ENCODE measurements around the gene TEKT3.

The TEKT3 gene

GRCh38 chr17:15341385-15341849 lies at the start of gene TEKT3:
Gene TEKT3, minus strand, starts transcription at chr17:15341597. Its CDS starts 10,012 bp downstream, at chr17:15331585.
- Histone ChIP-seq H3K9me3 (ENCODE audit: control insufficient read depth, insufficient read depth, low read depth, low read length) (0 out of 2 replicates have a peak, but pooled peaks cover 5% of the 10 kb centered on the region), H3K27me3 (ENCODE audit: control insufficient read depth, insufficient read depth, low read length) (peaks cover 27% of the 10 kb centered on the region), H3K4me1 (ENCODE audit: control insufficient read depth, insufficient read depth, low read length) (no peaks in the 10 kb centered on the region), H3K36me3 (ENCODE audit: control insufficient read depth, insufficient read depth, low read length) (no peaks in the 10 kb centered on the region), H3K4me3 (ENCODE audit: low read depth, low read length) (peak within 1 kb of the TSS; percentile 75), H3K9ac (ENCODE audit: low read length) (peak within 1 kb of the TSS; percentile 25), H3K27ac (ENCODE audit: low read depth, low read length) (no peak within 1 kb of the TSS)

- H3K4me3 ChIP-seq (ENCODE audit: low read depth, low read length) = no peak overlapping the region
- no peaks in the 10 kb centered on the region for H3K36me3 ChIP-seq (ENCODE audit: control insufficient read depth, insufficient read depth, low read length)
- no peak overlapping the region for H3K9ac ChIP-seq (ENCODE audit: low read length)
- no peak overlapping the region for H3K27ac ChIP-seq (ENCODE audit: low read depth, low read length)
- peaks cover 7% of the 10 kb centered on the region for H3K4me1 ChIP-seq (ENCODE audit: control insufficient read depth, insufficient read depth, low read length)
- H3K27me3 ChIP-seq (ENCODE audit: control insufficient read depth, insufficient read depth, low read length) = no peaks in the 10 kb centered on the region
- no peaks in the 10 kb centered on the region for H3K9me3 ChIP-seq (ENCODE audit: control insufficient read depth, insufficient read depth, low read depth, low read length)
Observed at GRCh38 chr17:15388356-15389041, 47.1 kb upstream of the TEKT3 start.

GRCh38 chr17:15386083-15386482 lies 44.7 kb upstream of the TEKT3 start:
- Histone ChIP-seq H3K27ac (ENCODE audit: low read depth, low read length) (no peak overlapping the region), H3K4me1 (ENCODE audit: control insufficient read depth, insufficient read depth, low read length) (peaks cover 7% of the 10 kb centered on the region), H3K27me3 (ENCODE audit: control insufficient read depth, insufficient read depth, low read length) (no peaks in the 10 kb centered on the region), H3K9ac (ENCODE audit: low read length) (no peak overlapping the region), H3K36me3 (ENCODE audit: control insufficient read depth, insufficient read depth, low read length) (no peaks in the 10 kb centered on the region), H3K4me3 (ENCODE audit: low read depth, low read length) (no peak overlapping the region), H3K9me3 (ENCODE audit: control insufficient read depth, insufficient read depth, low read depth, low read length) (no peaks in the 10 kb centered on the region)

- Histone ChIP-seq H3K27me3 (ENCODE audit: control insufficient read depth, insufficient read depth, low read length) (no peaks in the 10 kb centered on the region), H3K9me3 (ENCODE audit: control insufficient read depth, insufficient read depth, low read depth, low read length) (no peaks in the 10 kb centered on the region)
Observed at GRCh38 chr17:15385305-15385704, 43.9 kb upstream of the TEKT3 start.

GRCh38 chr17:15384142-15384787 lies 42.9 kb upstream of the TEKT3 start:
- Histone ChIP-seq H3K27ac (ENCODE audit: low read depth, low read length) (no peak overlapping the region), H3K4me3 (ENCODE audit: low read depth, low read length) (peak overlapping the region; percentile 16; the same call in 1 of the 2 replicates), H3K36me3 (ENCODE audit: control insufficient read depth, insufficient read depth, low read length) (no peaks in the 10 kb centered on the region), H3K9me3 (ENCODE audit: control insufficient read depth, insufficient read depth, low read depth, low read length) (no peaks in the 10 kb centered on the region), H3K9ac (ENCODE audit: low read length) (no peak overlapping the region), H3K27me3 (ENCODE audit: control insufficient read depth, insufficient read depth, low read length) (no peaks in the 10 kb centered on the region), H3K4me1 (ENCODE audit: control insufficient read depth, insufficient read depth, low read length) (peaks cover 7% of the 10 kb centered on the region)

More at GRCh38 chr17:15385305-15385704, 43.9 kb upstream of the TEKT3 start:
- no peak overlapping the region for H3K9ac ChIP-seq (ENCODE audit: low read length)
- H3K4me1 ChIP-seq (ENCODE audit: control insufficient read depth, insufficient read depth, low read length) = peaks cover 7% of the 10 kb centered on the region
- H3K36me3 ChIP-seq (ENCODE audit: control insufficient read depth, insufficient read depth, low read length) = no peaks in the 10 kb centered on the region
- no peak overlapping the region for H3K4me3 ChIP-seq (ENCODE audit: low read depth, low read length)
- H3K27ac ChIP-seq (ENCODE audit: low read depth, low read length) = no peak overlapping the region

- H3K4me1 ChIP-seq (ENCODE audit: control insufficient read depth, insufficient read depth, low read length) = peaks cover 7% of the 10 kb centered on the region
- H3K4me3 ChIP-seq (ENCODE audit: low read depth, low read length) = no peak overlapping the region
- no peaks in the 10 kb centered on the region for H3K9me3 ChIP-seq (ENCODE audit: control insufficient read depth, insufficient read depth, low read depth, low read length)
- no peak overlapping the region for H3K9ac ChIP-seq (ENCODE audit: low read length)
- H3K27ac ChIP-seq (ENCODE audit: low read depth, low read length) = no peak overlapping the region
- H3K27me3 ChIP-seq (ENCODE audit: control insufficient read depth, insufficient read depth, low read length) = no peaks in the 10 kb centered on the region
- no peaks in the 10 kb centered on the region for H3K36me3 ChIP-seq (ENCODE audit: control insufficient read depth, insufficient read depth, low read length)
Observed at GRCh38 chr17:15382914-15383313, 41.5 kb upstream of the TEKT3 start.

- no peaks in the 10 kb centered on the region for H3K9me3 ChIP-seq (ENCODE audit: control insufficient read depth, insufficient read depth, low read depth, low read length)
- no peaks in the 10 kb centered on the region for H3K36me3 ChIP-seq (ENCODE audit: control insufficient read depth, insufficient read depth, low read length)
- no peak overlapping the region for H3K9ac ChIP-seq (ENCODE audit: low read length)
- H3K27me3 ChIP-seq (ENCODE audit: control insufficient read depth, insufficient read depth, low read length) = no peaks in the 10 kb centered on the region
- peaks cover 12% of the 10 kb centered on the region for H3K4me1 ChIP-seq (ENCODE audit: control insufficient read depth, insufficient read depth, low read length)
- H3K27ac ChIP-seq (ENCODE audit: low read depth, low read length) = no peak overlapping the region
- no peak overlapping the region for H3K4me3 ChIP-seq (ENCODE audit: low read depth, low read length)
Observed at GRCh38 chr17:15381707-15382106, 40.3 kb upstream of the TEKT3 start.

- Histone ChIP-seq H3K36me3 (ENCODE audit: control insufficient read depth, insufficient read depth, low read length) (no peaks in the 10 kb centered on the region), H3K27ac (ENCODE audit: low read depth, low read length) (no peak overlapping the region), H3K4me3 (ENCODE audit: low read depth, low read length) (no peak overlapping the region), H3K4me1 (ENCODE audit: control insufficient read depth, insufficient read depth, low read length) (peaks cover 12% of the 10 kb centered on the region), H3K9ac (ENCODE audit: low read length) (no peak overlapping the region), H3K27me3 (ENCODE audit: control insufficient read depth, insufficient read depth, low read length) (no peaks in the 10 kb centered on the region), H3K9me3 (ENCODE audit: control insufficient read depth, insufficient read depth, low read depth, low read length) (no peaks in the 10 kb centered on the region)
Observed at GRCh38 chr17:15380446-15380845, 39.0 kb upstream of the TEKT3 start.

GRCh38 chr17:15379659-15380058 lies 38.3 kb upstream of the TEKT3 start:
- H3K4me3 ChIP-seq (ENCODE audit: low read depth, low read length) = no peak overlapping the region
- no peaks in the 10 kb centered on the region for H3K9me3 ChIP-seq (ENCODE audit: control insufficient read depth, insufficient read depth, low read depth, low read length)
- no peaks in the 10 kb centered on the region for H3K27me3 ChIP-seq (ENCODE audit: control insufficient read depth, insufficient read depth, low read length)
- peaks cover 12% of the 10 kb centered on the region for H3K4me1 ChIP-seq (ENCODE audit: control insufficient read depth, insufficient read depth, low read length)
- no peaks in the 10 kb centered on the region for H3K36me3 ChIP-seq (ENCODE audit: control insufficient read depth, insufficient read depth, low read length)
- H3K27ac ChIP-seq (ENCODE audit: low read depth, low read length) = no peak overlapping the region
- no peak overlapping the region for H3K9ac ChIP-seq (ENCODE audit: low read length)

GRCh38 chr17:15378243-15378642 lies 36.8 kb upstream of the TEKT3 start:
- H3K4me3 ChIP-seq (ENCODE audit: low read depth, low read length) = no peak overlapping the region
- no peaks in the 10 kb centered on the region for H3K36me3 ChIP-seq (ENCODE audit: control insufficient read depth, insufficient read depth, low read length)
- no peak overlapping the region for H3K27ac ChIP-seq (ENCODE audit: low read depth, low read length)
- H3K4me1 ChIP-seq (ENCODE audit: control insufficient read depth, insufficient read depth, low read length) = peaks cover 4% of the 10 kb centered on the region; the same call in 1 of the 2 replicates
- no peaks in the 10 kb centered on the region for H3K27me3 ChIP-seq (ENCODE audit: control insufficient read depth, insufficient read depth, low read length)
- H3K9ac ChIP-seq (ENCODE audit: low read length) = no peak overlapping the region
- H3K9me3 ChIP-seq (ENCODE audit: control insufficient read depth, insufficient read depth, low read depth, low read length) = no peaks in the 10 kb centered on the region

- Histone ChIP-seq H3K9me3 (ENCODE audit: control insufficient read depth, insufficient read depth, low read depth, low read length) (no peaks in the 10 kb centered on the region), H3K27me3 (ENCODE audit: control insufficient read depth, insufficient read depth, low read length) (no peaks in the 10 kb centered on the region), H3K9ac (ENCODE audit: low read length) (no peak overlapping the region), H3K4me1 (ENCODE audit: control insufficient read depth, insufficient read depth, low read length) (peaks cover 4% of the 10 kb centered on the region; the same call in 1 of the 2 replicates), H3K27ac (ENCODE audit: low read depth, low read length) (no peak overlapping the region), H3K36me3 (ENCODE audit: control insufficient read depth, insufficient read depth, low read length) (no peaks in the 10 kb centered on the region), H3K4me3 (ENCODE audit: low read depth, low read length) (no peak overlapping the region)
Observed at GRCh38 chr17:15377616-15378015, 36.2 kb upstream of the TEKT3 start.

Data from HUES6 (cell line).